ENCODE results near the gene NEDD4L.

DNA sequence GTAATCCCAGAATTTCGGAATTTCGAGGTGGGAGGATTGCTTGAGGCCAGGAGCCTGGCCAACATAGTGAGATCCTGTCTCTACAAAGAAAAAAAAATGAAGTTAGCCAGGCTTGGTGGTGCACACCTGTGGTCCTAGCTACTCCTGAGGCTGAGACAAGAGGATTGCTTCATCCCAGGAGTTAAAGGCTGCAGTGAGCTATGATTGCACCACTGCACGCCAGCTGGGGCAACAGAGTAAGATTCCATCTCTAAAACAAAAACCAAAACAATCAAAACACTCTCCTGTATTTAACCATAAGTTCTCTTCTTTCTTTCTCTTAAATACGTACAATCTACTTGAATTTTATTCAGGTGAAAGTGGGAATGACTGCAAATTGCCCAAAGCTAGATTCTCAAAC is 33.8 kb upstream of the NEDD4L start:
- TF ChIP-seq CTCF (conservative IDR thresholded peaks at IDR 0.05; ENCODE audit: low read length) (no peak), EZH2phosphoT487 (IDR thresholded peaks at IDR 0.05; ENCODE audit: borderline replicate concordance, low read depth, low read length) (no peak)

All from OCI-LY7 (cell line).